Stimulated activated CD4-positive, alpha-beta T cell treated with anti-CD3 and anti-CD28 coated beads, TNF-alpha, amount 100 ng/mL, for 48 hours (primary cell): ENCODE measurements around the gene AMFR.
"Not testable (repeated sequence)": the region's sequence is repeated elsewhere in the genome, so short reads cannot be mapped to it uniquely, and the experiment has no call there.

Source experiments
- DNase-seq, 3 donors: peaks; one replicate each; pipeline ENCODE4 v3.0.0-alpha.2; 2020; ENCODE audit warnings: low read depth in 3 of 3

The AMFR gene

DNA sequence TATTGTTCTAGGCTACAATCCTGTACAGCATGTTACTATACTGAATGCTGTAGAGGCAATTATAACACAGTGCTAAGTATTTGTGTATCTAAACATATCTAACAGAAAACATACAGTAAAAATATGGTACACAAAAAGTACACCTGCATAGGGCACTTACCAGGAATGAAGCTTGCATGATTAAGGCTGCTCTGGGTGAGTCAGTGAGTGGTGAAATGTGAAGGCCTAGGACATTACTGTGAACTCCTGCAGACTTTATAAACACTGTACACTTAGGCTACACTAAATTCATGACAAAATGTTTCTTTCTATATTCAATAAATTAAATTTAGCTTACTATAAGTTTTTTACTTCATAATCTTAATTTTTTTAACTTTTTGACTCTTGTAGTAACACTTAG, 37.1 kb downstream of the AMFR start:
- DNase-seq: no peak

DNA sequence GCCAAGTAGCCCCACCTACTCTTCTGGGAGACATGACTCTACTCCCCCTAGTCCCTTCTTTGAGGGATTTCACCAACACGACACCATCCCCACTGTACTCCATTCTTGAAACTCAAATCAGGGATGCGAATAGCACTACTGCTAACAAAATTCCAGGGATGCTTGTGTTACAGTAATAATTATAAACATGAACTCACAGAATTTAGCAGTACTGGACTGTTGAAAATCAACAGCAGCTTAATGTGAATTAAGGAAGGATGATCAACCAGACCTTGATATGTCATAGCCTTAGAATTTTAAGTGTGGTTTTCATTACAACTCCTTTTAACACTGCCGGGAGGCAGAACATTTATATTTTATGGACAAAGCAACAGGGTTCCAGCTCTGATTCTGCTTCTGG, 37.9 kb downstream of the AMFR start:
- DNase-seq: no peak

DNA sequence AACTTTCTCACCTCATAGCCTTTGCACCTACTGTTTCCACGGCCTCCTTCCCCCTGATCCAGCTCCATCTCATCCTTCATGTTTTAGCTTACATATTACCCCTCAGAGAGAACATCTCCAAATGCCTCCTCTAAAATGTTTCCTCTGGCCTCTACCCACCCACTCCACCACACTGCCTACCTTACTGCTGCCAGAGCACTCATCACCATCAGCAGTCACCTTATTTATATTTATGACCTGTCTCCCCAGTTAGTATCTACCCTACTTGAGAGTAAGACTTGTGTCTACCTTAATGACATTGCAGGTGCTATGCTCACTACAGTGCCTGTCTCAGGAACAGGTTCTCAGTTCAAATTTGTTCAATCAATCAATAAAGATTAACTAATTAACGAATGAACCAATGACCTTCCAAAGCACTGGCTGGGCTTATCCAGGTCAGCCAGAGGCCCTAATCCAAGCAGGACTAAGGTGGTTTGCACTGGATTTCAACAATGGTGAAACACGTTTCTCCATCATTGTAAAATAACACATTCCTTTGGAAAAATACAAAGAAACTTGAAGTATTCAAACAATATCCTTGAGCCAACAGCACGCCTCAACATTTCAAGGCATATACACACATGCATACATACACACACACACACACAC, 41.1 kb downstream of the AMFR start:
- no peak for DNase-seq

DNA sequence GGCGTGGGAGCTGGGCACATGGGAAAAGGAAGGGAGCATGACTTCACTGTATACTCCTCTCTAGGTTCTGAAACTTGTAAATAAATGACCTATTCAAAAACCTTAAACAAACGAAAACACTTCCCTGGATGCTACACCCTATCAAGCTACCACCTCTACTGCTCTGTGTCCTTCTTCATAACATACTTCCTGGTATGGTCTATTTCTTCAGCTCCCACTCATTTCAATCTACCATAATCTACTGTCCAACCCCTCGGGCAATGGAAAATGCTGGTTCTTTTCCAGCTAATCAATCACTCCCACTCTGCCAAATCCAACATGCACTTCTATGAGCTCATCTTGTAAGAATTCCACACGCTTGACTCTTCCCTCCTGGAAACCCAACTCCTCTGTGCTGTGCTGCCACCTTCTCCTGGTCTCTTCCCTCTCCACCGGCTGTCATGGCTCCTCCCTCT, 42.4 kb downstream of the AMFR start:
- no peak for DNase-seq

DNA sequence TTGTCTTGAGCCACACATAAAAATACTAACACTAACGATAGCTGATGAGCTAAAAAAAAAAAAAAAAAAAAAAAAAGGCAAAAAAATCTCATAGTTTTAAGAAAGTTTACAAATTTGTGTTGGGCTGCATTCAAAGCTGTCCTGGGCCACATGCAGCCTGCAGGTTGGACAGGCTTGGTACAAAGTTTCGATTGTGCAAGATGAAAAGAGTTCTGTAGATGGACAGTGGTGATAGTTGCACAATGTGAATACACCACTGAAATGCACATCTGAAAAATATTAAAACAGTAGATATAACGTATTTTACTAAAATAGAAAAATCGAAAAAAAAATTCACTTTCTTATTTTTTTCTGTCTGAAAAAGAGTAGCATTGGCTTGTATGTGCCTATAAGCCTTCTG, 42.9 kb downstream of the AMFR start:
- DNase-seq: no peak

DNA sequence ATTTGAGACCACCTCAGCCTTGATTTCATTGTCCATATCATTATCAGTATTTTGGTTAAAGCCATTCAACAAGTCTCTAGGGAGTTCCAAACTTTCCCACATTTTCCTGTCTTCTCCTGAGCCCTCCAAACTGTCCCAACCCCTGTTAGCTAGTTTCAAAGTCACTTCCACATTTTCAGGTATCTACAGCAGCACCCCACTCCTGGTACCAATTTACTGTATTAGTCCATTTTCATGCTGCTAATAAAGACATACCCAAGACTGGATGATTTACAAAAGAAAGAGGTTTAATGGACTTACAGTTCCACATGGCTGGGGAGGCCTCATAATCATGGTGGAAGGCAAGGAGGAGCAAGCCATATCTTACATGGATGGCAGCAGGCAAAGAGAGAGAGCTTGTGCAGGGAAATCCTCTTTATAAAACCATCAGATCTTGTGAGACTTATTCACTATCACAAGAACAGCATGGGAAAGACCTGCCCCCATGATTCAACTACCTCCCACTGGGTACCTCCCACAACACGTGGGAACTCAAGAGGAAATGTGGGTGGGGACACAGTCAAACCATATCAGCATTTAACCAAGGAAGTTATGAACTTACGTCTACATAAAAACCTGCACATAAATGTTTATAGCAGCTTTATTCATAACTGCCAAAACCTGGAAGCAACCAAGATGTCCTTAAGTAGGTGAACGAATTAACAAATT, 44.4 kb downstream of the AMFR start:
- DNase-seq: not testable (repeated sequence)

DNA sequence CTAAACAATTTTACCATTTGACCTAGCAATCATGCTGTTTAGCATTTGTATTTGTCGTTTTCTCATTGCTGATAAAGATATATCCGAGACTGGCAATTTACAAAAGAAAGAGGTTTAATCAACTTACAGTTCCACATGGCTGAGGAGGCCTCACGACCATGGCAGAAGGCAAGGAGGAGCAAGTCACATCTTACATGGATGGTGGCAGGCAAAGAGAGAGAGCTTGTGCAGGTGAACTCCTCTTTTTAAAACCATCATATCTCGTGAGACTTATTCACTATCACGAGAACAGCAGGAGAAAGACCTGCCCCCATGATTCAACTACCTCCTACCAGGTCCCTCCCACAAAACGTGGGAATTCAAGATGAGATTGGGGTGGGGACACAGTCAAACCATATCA, 46.3 kb downstream of the AMFR start:
- not testable (repeated sequence) for DNase-seq

DNA sequence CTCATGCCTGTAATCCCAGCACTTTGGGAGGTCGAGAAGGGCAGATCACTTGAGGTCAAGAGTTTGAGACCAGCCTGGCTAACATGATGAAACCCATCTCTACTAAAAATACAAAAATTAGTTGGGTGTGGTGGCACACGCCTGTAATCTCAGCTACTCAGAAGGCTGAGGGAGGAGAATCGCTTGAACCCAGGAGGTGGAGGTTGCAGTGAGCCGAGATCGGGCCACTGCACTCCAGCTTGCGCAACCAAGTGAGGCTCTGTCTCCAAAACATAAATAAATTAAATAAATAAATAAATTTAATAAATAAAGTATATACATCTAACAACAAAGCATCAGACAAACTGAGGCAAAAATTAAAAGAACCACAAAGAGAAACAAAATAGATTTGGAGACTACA, 49.6 kb downstream of the AMFR start:
- not testable (repeated sequence) for DNase-seq

DNA sequence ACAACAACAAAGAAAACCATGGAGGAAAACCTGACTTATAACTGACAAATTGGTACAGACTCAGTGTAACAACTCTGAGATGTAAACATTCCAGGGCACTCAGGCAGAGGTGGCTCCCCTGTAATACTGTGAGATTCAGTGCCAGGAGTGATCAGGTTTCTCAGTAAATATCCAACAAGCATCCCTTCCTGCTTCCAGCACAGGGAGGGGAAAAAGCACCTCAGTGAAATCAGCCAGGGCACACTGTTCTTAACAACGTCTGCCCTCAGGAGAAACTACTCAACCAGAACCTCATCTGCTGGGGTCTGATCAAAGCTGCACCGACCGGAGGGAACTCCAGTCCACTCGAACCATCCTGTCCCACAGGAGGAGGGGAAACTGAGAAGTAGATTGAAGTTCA, 52.3 kb downstream of the AMFR start:
- no peak for DNase-seq

DNA sequence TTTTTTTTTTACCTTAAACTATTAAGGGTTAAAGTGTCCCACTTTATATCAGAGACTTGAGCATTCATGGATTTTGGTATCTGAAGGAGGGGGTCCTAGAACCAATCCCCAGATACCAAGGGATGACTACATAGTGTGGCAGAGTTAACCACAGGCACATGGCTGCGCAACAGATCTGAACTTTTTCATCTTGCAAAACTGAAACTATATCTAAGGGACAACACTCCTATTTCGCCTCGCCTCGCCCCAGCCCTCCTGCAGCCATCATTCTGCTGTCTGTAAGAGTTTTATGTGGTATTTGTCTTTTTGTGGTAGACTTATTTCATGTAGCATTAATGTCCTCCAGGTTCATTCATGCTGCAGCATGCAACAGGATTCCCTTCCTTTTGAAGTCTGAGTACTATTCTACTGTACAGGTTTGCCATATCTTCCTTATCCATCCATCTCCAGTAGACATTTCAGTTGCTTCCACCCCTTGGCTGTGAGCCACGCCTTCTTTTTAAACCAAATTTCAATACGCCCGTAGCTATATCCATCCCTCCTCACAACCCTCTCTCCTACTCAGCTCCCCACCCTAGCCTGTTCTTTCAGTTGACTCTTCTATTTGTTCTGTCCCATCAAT, 53.2 kb downstream of the AMFR start:
- DNase-seq: no peak

DNA sequence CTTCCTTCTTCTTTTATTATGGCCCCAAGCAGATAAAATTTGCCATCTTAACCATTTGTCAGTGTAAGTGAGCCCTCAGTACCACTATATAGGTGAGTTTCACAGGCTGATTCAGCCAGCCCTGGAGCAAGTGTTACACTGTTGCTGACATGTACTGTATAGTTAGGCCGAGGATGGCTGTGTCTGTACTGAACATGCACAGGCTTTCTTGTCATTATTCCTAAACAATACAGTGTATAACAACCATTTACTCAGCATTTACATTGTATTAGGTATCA, 53.7 kb downstream of the AMFR start:
- no peak for DNase-seq

DNA sequence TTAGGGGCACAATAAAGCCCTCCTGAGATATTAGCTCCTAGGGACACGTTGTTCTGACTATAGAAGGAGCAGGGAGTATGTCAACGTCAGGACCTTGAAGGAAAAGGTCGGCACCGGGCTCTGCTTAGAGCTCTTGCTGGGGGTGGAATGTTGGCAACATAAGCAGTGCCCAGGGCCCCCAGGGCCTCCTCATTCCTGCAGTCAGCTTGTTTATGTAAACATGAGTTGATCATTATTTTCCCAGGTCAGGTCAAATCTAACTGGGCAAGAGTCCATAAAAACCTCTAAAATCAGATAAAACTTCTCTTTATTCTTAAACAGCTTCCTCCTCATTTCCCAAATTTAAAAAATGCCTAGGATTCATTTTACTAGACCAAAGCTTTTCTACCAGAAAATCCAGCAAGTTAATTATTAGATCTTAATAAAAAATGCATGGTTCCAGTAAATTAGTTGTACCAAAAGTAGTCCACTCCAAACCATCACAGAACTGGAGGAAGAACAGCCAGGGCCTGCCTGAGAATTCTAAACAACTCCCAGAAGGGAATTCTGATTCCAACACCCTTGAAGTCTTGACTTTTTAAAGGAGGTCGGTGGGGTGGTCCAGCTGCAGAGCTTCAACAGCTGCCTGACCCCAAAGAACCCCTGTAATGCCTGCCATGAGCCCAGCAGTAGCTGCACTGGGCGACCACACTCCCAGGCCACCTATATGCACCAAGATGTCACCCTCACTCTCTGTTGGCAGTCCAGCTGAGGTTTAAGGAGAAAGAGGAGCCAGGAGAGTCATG, 54.3 kb downstream of the AMFR start:
- no peak for DNase-seq

DNA sequence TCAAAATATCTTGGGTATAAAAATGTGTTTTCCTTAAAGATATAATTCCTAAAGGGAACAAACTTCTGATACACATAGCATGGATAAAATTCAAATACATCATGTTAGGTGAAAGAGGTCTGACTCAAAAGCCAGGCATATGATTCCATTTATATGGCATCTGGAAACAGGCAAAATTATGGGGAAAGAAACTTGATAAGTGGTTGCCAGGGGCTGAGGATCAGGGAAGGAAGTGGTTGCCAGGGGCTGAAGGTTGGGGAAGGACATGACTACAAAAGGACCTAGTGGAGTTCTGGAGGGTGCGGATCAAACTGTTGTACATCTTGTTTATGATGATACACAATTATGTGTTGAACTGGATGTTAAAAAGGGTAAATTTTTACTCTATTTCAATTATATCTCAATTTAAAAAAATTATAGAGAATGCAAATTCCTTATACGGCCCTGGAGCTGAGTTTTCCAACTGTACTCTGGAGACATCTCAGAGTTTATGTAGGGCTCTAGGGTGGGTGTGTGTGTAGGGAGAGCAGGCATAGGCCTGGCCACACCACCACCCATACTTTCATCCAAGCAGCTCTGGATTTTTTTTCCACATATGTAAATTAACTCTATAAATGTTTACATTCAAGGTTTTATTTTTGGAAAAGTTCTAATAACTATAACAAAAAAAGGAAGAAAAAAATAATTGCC, 55.0 kb downstream of the AMFR start:
- DNase-seq: no peak

DNA sequence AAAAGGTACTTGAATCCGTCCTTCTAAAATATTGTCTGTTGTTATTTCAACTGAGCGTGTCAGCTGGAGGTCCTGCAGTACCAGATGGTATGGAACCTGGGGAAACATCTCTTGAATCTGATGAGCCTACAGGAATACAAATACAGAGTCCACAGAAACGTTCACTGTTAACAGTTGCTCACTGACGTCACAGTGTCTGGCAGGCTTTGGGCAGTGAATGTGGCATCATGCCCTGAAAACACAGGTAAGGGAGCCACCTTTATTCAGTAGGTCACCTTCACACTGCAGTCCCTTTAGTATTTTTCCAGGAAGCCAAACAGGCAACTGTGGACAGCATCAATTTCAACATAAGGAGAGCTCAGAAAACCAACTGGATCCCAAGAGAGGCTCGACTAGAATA, 56.1 kb downstream of the AMFR start:
- no peak for DNase-seq

DNA sequence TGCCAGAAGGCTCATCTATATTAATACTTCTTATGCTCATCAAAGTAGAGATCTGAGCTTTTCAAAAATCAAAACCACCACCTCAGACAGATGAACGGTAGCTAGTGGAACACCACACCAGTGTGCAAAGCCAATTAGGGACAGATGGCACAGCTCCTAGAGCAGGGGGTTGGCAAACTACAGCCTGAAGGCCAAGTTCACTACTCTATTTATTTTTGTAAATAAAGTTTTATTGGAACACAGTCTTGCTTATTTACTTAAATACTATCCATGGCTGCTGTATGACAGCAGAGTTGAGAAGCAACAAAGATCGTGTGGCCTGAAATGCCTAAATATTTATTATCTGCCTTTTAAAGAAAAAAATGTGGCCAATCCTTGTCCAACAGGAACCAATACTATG, 56.8 kb downstream of the AMFR start:
- DNase-seq: no peak

DNA sequence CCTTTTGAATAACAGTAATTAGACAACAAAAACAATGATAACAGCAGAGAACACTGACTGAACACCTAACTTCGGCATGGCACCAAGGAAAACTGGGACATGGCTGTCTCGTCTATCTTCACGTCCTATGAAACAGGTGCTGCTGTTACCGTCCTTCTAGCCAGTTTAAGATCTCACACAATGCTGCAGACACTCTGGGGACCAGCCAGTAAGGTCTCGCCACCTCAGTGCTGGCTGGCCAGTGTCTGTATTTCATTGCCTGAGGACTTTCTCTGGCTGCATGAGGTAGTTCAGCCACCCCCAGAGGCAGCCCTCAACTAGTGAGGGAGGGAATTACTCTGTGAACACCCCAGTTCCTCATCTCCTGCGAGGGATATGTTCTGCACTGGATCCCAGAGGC, 57.6 kb downstream of the AMFR start:
- no peak for DNase-seq

DNA sequence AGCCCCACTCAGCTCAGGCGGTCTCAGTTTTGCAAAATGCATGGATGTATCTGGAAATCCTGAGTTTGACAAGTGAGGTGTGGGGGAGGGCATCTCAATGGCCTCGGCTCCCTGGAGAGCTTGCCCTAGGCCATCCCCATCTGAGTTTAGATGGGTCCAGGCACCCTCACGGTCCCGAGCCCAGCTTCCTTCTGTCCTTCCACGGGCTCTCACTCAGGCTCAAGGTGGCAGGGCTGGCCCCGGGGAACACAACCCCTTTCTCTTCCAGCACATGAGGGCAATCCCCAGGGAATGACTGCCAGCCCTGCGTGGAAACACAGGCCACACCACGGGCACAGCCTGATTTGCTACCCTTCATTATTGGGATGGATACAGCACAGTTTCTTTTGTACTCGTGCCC, 58.4 kb downstream of the AMFR start:
- no peak for DNase-seq

DNA sequence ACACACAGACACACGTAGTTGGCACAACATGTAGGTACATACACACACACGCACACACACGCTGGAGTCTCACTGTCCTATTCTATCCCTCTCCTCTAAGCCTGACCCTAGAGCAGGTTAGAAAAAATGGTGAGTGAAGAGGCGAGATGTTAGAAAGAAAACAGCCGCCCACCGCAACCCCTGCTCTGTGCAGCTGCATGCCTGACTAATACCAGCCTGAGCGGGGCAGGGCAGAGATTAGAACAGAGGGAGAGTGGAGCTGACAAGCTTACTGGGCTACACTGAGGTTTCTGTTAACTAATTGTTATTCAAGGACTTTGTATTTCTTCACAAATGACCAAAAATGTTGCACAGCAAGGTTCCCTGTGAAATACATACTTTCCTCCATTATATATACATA, 59.8 kb downstream of the AMFR start:
- no peak for DNase-seq

DNA sequence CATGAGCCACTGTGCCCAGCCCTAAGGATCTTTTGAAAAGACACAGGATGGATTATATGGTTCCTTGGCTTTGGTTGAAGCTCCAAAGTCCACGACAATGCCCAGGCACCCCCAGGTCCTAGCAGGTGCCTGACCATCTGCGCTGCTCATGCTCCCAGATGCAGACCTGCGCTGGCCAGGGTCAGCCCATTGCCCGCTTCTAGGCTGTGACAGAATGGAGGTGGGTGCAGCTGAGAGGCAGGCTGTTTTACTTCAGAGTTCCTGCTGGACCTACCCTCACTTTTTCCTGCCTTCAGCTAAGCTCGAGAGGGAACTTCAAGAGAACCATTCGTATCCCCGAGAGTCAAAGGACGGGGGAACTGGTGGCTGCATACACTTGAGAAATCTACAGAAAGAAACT, 60.5 kb downstream of the AMFR start:
- DNase-seq: no peak

DNA sequence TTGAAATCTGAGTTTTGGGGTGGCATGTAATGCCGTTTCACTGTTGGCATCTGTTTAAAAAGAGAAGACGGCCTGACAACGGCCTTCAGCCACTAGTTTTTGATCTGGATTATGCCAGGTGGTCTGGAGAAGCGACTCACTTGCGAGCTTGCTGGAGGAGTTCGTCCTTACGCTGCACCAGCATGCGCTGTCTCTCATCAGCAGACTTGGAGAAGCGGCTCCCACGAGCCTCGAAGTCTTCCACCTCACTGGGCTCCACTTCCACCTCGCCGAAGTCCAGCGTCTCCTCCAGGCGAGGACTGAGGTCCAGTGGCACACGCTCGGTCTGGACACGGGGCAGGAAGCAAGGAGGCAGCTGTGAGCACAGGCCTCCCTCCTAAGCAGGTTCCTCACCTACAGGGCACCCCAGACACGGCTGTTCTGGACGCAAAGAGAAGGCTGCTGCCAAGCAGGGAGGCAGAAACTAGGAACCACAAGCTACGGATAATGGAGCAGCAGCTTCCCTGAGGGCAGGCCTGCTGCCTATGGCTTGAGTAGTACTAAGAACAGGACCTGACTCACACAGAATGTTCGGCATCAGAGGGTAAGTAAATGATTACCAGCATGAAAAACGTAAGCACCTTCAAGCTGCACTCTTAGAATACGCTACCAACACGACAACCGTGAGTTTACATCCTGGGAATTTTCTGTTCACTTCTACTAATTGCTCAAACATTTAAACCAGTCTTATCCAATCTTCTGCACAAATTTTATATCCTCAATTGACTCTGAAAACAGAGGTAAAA, 61.4 kb downstream of the AMFR start:
- no peak for DNase-seq

DNA sequence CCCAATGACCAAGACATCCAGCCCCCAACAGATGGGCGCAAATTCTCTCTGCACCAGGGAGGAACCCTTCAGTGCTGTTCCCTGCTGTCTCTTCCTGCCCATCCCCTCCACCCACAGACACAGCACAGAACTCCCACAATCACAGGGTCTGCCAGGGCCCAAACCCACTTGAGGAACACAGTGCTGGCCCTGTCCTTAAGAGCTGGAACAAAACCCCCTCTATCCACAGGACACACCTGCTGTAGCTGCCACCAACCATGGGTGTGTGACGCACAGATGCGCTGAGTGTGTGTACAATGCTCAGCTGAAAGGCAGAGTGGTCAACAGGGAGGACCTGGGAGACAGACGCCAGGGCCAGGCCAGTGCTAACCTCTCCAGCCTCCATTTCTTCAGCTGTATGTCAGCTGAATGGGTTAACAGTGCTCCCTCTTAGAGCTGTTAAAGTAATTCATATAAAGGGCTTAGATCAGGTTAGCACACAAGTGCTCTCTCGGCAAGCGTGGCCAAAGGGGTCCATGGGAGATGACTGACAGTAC, 62.1 kb downstream of the AMFR start:
- DNase-seq: no peak
